ENCODE measurements around the gene PRRT3. TPM values are rescaled to one million over a fixed set of nuclear protein-coding genes. Genes with fewer than 3 reads are reported as not detected.

Gene PRRT3
- total and polyA plus RNA-seq, 2 of the 13 experiments (the other 11 are each of a cell fraction or from before 2014, with no cell fraction given), result 0.22 to 0.44 TPM

DNA sequence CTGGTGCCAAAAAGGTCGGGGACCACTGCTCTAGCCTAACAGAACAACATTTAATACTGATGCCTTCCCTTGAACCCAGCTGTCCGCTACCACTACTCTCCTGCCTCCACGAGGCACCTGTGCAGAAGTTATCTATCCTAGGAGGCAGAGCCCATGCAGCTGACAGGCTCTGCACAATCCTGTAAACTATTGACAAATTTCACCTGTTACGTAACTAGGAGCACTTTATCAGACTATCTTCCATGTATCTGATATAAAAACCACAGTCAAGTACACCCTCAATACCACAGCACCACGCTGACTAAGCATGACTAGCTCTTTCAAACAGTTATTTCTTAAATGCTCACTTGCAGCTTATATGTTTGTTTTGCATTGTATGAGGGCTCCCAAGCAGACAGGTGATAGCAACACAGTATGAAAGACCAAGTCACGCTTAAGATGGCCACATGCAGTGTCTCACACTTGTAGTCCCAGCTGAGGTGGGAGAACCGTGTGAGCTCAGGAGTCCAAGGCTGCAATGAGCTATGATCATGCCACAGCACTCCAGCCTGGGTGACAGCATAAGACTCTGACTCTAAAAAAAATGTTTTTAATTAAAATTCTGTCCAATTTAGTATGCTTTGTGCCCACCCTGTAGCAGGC is 39.8 kb downstream of the PRRT3 start:
- CTCF ChIA-PET (ENCODE audit: low intra/inter-chr PET ratio, low total read pairs), result no interaction called here
- 0 out of 2 replicates have a peak, but pooled peaks have one; percentile 30 for TF ChIP-seq CEBPB (IDR thresholded peaks at IDR 0.05; ENCODE audit: borderline replicate concordance, low read depth, low read length)
- no peak for TF ChIP-seq CENPX (CRISPR knock-in tag; IDR thresholded peaks at IDR 0.05)
- peaks cover 26% of the 10 kb centered on the region for H3K4me1 ChIP-seq (ENCODE audit: insufficient read depth, low read length)
- no peaks in the 10 kb centered on the region for H3K27me3 ChIP-seq (ENCODE audit: control insufficient read depth in 1 of 2, insufficient read depth in 2 of 2, low read length in 2 of 2)
- H2AFZ ChIP-seq (ENCODE audit: low read length), result no peak overlapping the region
- H3K9ac ChIP-seq (ENCODE audit: insufficient read depth, low read depth, low read length), result no peak overlapping the region
- H3K9me3 ChIP-seq (ENCODE audit: low read length), result no peaks in the 10 kb centered on the region
- DNase-seq (ENCODE audit: low spot score) (no peak), FAIRE-seq (no peak), ATAC-seq (no peak)
- no peak overlapping the region for H3K4me2 ChIP-seq (ENCODE audit: low read depth, low read length)
- no peak overlapping the region for H3K27ac ChIP-seq (ENCODE audit: extremely low read length, insufficient read depth, low read length)
- peaks cover 13 to 30% of the 10 kb centered on the region in 2 experiments; a peak in 4 of 5 replicates for H3K36me3 ChIP-seq (replicated peaks in 1 of 2; ENCODE audit: control insufficient read depth in 1 of 2, insufficient read depth in 2 of 2, low read length in 2 of 2)
- H3K4me3 ChIP-seq (replicated peaks in 1 of 3; ENCODE audit: insufficient read depth in 1 of 3, low read depth in 2 of 3, low read length in 3 of 3), result no peak overlapping the region
- in situ Hi-C loops (cut with HindIII; ENCODE audit: extremely low pct_ligation_motif_present, low pct_unique_long_range_greater_than_20kb), result no loop called here
- 87% methylated on average over 7 of the region's 7 CpGs for WGBS (ENCODE audit: low lambda C conversion rate)
- no peaks in the 10 kb centered on the region for H4K20me1 ChIP-seq (ENCODE audit: insufficient read depth, low read length)
- intact Hi-C loops (cut with micrococcal nuclease; ENCODE audit: unreplicated experiment), result no loop called here
- H3K79me2 ChIP-seq (ENCODE audit: insufficient read depth, low read length), result no peaks in the 10 kb centered on the region
- BruUV-seq (replicated peaks), result no TSS peak
- POLR2A ChIA-PET, result interaction anchor here (0.8 to 9.0 kb wide), 6 partner anchors 12 to 68 kb away, joined by 3 to 298 read pairs (median 22); partner anchors contain the start of genes CRELD1, IL17RE and RPUSD3

DNA sequence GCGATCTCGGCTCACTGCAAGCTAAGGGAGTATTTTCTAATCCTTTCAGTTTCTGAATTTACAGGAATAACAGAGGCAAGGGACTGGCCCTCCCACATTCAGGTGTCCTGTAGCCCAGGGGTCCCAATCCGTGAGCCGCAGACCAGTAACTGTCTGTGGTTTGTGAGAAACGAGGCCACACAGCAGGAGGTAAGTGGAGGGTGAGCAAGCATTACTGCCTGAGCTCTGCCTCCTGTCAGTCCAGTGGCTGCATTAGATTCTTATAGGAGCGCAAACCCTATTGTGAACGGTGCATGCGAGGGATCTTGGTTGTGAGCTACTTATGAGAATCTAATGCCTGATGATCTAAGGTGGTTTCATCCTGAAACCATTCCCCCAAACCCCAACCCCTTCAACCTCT is 40.3 kb downstream of the PRRT3 start:
- POLR2A ChIA-PET, result interaction anchor here (0.9 to 9.0 kb wide), 4 partner anchors 11 to 48 kb away, joined by 3 to 298 read pairs (median 62); partner anchors contain the start of genes CRELD1 and IL17RE
- no peak for DNase-seq (ENCODE audit: low spot score)
- ATAC-seq, result no peak
- no peaks in the 10 kb centered on the region for H3K9me3 ChIP-seq (ENCODE audit: low read length)
- no peak for TF ChIP-seq SP140L (CRISPR knock-in tag; IDR thresholded peaks at IDR 0.05; ENCODE audit: borderline replicate concordance)
- no peak for TF ChIP-seq MTA1 (CRISPR knock-in tag; IDR thresholded peaks at IDR 0.05; ENCODE audit: borderline replicate concordance)
- TF ChIP-seq ARHGAP35 (CRISPR knock-in tag; IDR thresholded peaks at IDR 0.05; ENCODE audit: borderline replicate concordance), result no peak
- no TSS peak for BruUV-seq (replicated peaks)
- H3K36me3 ChIP-seq (replicated peaks in 1 of 2; ENCODE audit: control insufficient read depth in 1 of 2, insufficient read depth in 2 of 2, low read length in 2 of 2), result peaks cover 13 to 32% of the 10 kb centered on the region in 2 experiments
- 96% methylated on average over 8 of the region's 8 CpGs for WGBS (ENCODE audit: low lambda C conversion rate)
- H3K4me3 ChIP-seq (replicated peaks in 1 of 3; ENCODE audit: insufficient read depth in 1 of 3, low read depth in 2 of 3, low read length in 3 of 3), result no peak overlapping the region
- no peak overlapping the region for H3K27ac ChIP-seq (ENCODE audit: extremely low read length, insufficient read depth, low read length)
- H3K4me2 ChIP-seq (ENCODE audit: low read depth, low read length), result no peak overlapping the region
- H3K79me2 ChIP-seq (ENCODE audit: insufficient read depth, low read length), result no peaks in the 10 kb centered on the region
- no peaks in the 10 kb centered on the region for H4K20me1 ChIP-seq (ENCODE audit: insufficient read depth, low read length)
- H3K9ac ChIP-seq (ENCODE audit: insufficient read depth, low read depth, low read length), result no peak overlapping the region
- no peak overlapping the region for H2AFZ ChIP-seq (ENCODE audit: low read length)
- intact Hi-C loops (cut with micrococcal nuclease; ENCODE audit: unreplicated experiment), result no loop called here
- FAIRE-seq, result no peak
- CTCF ChIA-PET (ENCODE audit: low intra/inter-chr PET ratio, low total read pairs), result no interaction called here
- H3K4me1 ChIP-seq (ENCODE audit: insufficient read depth, low read length), result peaks cover 23% of the 10 kb centered on the region
- in situ Hi-C loops (cut with HindIII; ENCODE audit: extremely low pct_ligation_motif_present, low pct_unique_long_range_greater_than_20kb), result no loop called here
- H3K27me3 ChIP-seq (ENCODE audit: control insufficient read depth in 1 of 2, insufficient read depth in 2 of 2, low read length in 2 of 2), result no peaks in the 10 kb centered on the region

Data from HepG2 (cell line).